GM06990 (cell line): ENCODE measurements around the gene WNT11.
A peak's percentile ranks its signal among the peaks of the same experiment; 100 is the strongest.

ENCODE experiments used
- DNase-seq: peaks from one replicate; pipeline ENCODE4 v3.0.0-alpha.2; 2011; ENCODE audit not compliant: insufficient read length; ENCODE audit errors: extremely low read depth
- H3K27me3 ChIP-seq: replicated peaks from 2 replicates; pipeline ENCODE4 v1.6.0; 2011; ENCODE audit warnings: low read length; ENCODE audit not compliant: control insufficient read depth, insufficient read depth
- H3K36me3 ChIP-seq: 2 replicates; pipeline ENCODE4 v1.5.1; 2011; ENCODE audit warnings: low read length; ENCODE audit not compliant: control insufficient read depth, insufficient read depth
- H3K4me3 ChIP-seq: replicated peaks from 2 replicates; pipeline ENCODE4 v1.5.1; 2011; ENCODE audit warnings: low read depth, mild to moderate bottlenecking, control low read depth, low read length
- TF ChIP-seq, protein P1 (sequence below): IDR thresholded peaks from 2 replicates; pipeline ENCODE4 v1.5.1; 2011; ENCODE audit warnings: low read length, control low read depth, mild to moderate bottlenecking, inconsistent platforms; ENCODE audit not compliant: insufficient read depth, poor library complexity, severe bottlenecking

Gene WNT11

DNA sequence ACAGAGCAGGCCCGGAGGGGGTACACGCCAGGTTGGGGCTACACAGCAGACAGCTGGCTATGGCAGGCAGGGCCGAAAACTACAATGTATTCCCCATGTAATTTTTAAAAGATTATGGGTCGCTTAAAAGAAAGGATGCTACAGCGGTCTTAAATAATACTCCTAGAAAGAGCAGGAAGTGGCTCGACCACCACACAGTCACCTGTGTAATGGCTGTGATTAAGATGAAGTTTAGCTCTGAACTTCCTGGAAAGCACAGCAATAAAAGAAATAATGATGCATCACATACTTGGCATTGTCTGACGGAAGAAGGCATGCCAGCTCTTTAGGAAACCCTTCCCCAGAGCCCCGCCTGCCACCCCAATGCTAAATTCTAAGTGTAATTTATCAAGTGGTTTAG lies 32.6 kb downstream of the WNT11 start:
- Histone ChIP-seq H3K4me3 (no peak overlapping the region), H3K27me3 (no peaks in the 10 kb centered on the region; the same call in 1 of the 2 replicates), H3K36me3 (no peaks in the 10 kb centered on the region)
- TF ChIP-seq, protein P1, sequence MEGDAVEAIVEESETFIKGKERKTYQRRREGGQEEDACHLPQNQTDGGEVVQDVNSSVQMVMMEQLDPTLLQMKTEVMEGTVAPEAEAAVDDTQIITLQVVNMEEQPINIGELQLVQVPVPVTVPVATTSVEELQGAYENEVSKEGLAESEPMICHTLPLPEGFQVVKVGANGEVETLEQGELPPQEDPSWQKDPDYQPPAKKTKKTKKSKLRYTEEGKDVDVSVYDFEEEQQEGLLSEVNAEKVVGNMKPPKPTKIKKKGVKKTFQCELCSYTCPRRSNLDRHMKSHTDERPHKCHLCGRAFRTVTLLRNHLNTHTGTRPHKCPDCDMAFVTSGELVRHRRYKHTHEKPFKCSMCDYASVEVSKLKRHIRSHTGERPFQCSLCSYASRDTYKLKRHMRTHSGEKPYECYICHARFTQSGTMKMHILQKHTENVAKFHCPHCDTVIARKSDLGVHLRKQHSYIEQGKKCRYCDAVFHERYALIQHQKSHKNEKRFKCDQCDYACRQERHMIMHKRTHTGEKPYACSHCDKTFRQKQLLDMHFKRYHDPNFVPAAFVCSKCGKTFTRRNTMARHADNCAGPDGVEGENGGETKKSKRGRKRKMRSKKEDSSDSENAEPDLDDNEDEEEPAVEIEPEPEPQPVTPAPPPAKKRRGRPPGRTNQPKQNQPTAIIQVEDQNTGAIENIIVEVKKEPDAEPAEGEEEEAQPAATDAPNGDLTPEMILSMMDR, result no peak
- DNase-seq, result no peak

DNA sequence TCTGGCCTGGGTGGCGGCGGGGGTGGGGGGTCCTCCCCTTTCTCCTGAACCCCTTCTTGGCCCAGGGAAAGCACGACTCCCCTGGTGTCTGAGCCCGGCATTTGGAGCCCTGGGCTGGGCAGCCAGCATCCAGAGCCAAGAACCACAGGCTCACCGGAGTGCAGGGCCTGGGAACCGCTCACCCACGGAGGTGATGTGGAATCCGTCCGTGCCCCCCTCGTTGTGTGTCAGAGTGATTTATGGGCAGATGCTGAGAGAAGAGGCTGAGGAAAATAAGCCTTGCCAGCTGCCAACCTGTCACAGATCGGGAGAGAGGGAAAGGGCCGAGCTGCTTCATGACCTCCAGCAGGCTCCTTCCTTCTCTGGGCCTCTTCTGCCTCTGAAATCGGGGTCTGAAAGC lies 33.7 kb downstream of the WNT11 start:
- Histone ChIP-seq H3K4me3 (no peak overlapping the region), H3K36me3 (no peaks in the 10 kb centered on the region), H3K27me3 (no peaks in the 10 kb centered on the region; the same call in 1 of the 2 replicates)
- TF ChIP-seq, protein P1, result no peak
- no peak for DNase-seq

DNA sequence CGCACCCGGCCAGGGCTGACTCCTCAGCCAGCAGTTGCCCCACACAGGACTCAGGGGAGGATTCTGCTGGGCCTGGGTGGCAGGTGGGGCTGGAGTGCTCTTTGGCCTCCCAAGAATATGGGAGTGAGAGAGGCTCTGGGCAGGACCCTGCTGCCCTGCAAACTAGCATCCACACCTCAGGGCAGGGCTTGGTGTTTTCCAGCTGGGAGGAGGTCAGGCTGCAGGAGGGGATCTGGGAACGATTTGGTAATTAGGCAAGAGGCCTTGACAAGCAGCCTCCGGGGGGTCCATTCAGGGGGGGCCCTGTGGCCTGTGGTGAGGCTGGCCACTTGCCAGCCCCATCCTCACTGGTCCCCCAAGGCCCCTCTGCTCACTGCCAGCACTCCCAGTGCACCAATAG lies 35.8 kb downstream of the WNT11 start:
- TF ChIP-seq, protein P1, result no peak

DNA sequence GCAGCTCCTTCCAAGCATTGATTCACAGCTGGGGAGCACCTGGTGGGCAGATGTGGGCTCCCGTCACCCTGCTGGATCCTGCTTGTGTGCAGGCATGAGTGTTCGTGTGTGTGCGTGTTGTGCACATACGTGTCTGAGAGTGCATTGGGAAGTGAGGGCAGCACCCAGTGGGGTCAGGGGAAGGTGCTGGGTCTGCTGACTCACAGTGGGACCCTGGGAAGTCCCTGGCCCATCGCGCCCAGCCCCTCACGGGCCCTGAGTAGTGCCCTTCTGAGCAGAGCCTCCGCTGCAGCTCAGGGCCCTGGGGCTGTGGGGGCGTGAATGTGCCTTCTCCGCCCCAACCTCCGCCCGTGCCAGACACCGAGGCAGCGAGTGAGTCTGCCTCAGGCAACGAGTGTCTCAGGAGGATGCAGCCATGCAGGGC lies 36.8 kb downstream of the WNT11 start:
- peak; percentile 61 for DNase-seq
- Histone ChIP-seq H3K4me3 (no peak overlapping the region), H3K27me3 (no peaks in the 10 kb centered on the region; the same call in 1 of the 2 replicates), H3K36me3 (no peaks in the 10 kb centered on the region)
- TF ChIP-seq, protein P1, result no peak

More for the DNA sequence above, 35.8 kb downstream of the WNT11 start:
- Histone ChIP-seq H3K4me3 (no peak overlapping the region), H3K36me3 (no peaks in the 10 kb centered on the region), H3K27me3 (no peaks in the 10 kb centered on the region; the same call in 1 of the 2 replicates)
- no peak for DNase-seq

DNA sequence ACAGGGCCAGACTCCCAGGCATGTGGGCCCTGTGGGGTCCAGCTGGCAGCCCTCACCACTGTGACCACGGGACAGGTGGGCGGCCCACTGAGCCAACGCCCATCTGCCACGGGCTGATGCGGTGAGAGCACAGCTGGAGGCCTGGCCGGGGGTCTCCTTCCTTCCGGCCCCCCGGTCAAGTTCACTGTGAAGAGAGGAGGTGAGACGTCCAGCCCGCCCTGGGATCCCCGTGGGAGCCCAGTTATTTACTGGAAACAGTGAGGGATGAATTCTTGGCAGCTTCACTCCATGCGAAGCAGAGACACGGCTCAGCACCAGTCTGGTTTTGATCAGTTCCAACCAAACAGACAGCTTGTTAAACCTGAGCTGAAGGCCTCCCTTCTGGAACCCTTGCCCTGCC lies 38.7 kb downstream of the WNT11 start:
- TF ChIP-seq, protein P1, result no peak

DNA sequence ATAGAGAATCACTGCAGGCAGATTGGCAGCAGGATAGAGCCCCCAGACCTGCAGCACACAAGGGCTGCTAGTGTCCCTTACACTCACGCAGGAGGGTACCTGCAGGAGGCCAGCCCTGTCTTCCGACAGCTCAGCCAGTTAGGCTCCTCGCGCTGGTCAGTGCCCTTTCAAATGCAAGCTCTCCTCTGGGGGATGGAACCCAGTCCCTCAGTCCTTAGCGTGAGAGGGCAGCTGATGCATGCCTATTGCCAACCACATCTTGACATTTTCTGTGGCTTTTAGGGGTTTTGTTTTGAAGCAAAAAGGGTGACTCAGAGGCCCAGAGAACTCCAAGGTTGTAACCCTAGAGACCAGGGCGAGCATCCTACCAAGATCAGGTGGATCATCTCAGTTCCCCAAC lies 40.0 kb downstream of the WNT11 start:
- TF ChIP-seq, protein P1, result no peak
- no peaks in the 10 kb centered on the region for H3K27me3 ChIP-seq
- no peaks in the 10 kb centered on the region for H3K36me3 ChIP-seq
- DNase-seq, result no peak
- H3K4me3 ChIP-seq, result no peak overlapping the region

More for the DNA sequence above, 38.7 kb downstream of the WNT11 start:
- Histone ChIP-seq H3K27me3 (no peaks in the 10 kb centered on the region; the same call in 1 of the 2 replicates), H3K36me3 (no peaks in the 10 kb centered on the region), H3K4me3 (no peak overlapping the region)
- DNase-seq, result no peak
